ENCODE results near the gene GNB1L. TPM values are rescaled to one million over a fixed set of nuclear protein-coding genes. Genes with fewer than 3 reads are reported as not detected.

Gene GNB1L
- total RNA-seq, 1 experiment from 2014 or later = 12.2 TPM

DNA sequence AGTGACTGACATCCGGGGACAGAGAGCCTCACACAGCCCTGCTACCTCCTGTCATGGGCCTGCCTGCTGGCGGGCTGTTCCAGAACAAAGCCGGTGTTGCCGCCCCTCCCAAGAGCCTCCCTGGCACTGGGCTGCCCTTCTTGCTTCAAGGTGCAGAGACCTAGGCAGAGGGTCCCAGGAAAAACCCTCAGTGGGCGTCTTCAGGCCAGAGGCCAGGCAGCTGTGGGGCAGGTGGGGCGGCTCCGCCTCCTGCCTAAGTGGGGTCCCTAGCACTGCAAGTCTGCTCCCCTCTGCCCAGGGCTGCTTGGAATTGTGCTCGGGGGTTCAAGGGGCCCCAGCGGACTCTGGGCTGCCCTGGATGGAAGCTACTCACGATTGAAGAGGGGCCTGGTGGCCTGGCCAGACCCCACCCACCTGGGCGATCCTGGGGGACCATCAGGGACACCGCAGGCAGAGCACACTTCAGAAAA is 20.4 kb upstream of the GNB1L start:
- intact Hi-C loops (cut with micrococcal nuclease; ENCODE audit: unreplicated experiment) (no loop called here), in situ Hi-C loops (cut with HindIII; ENCODE audit: low pct_unique_long_range_greater_than_20kb, low sequenced_read_pairs) (no loop called here)
- Histone ChIP-seq H3K27ac (ENCODE audit: low read length) (peak overlapping the region; percentile 69), H3K4me3 (ENCODE audit: low read depth in 2 of 2, low read length in 2 of 2) (no peak overlapping the region), H3K4me1 (ENCODE audit: control insufficient read depth, insufficient read depth, low read length) (peaks cover 70% of the 10 kb centered on the region), H3K27me3 (ENCODE audit: control insufficient read depth, insufficient read depth, low read length) (no peaks in the 10 kb centered on the region), H3K36me3 (ENCODE audit: control insufficient read depth, insufficient read depth, low read length) (no peaks in the 10 kb centered on the region), H3K9me3 (ENCODE audit: control insufficient read depth, insufficient read depth, low read depth, low read length) (no peaks in the 10 kb centered on the region)
- DNase-seq (ENCODE audit: low read depth, low spot score) (no peak), ATAC-seq (no peak)
- BruUV-seq (replicated peaks) = no TSS peak
- POLR2A ChIA-PET = no interaction called here
- CTCF ChIA-PET = interaction anchor here (0.6 kb wide), 1 partner anchor 144 kb away, joined by 4 read pairs; no protein-coding TSS in a partner anchor
- TF ChIP-seq, protein P1, sequence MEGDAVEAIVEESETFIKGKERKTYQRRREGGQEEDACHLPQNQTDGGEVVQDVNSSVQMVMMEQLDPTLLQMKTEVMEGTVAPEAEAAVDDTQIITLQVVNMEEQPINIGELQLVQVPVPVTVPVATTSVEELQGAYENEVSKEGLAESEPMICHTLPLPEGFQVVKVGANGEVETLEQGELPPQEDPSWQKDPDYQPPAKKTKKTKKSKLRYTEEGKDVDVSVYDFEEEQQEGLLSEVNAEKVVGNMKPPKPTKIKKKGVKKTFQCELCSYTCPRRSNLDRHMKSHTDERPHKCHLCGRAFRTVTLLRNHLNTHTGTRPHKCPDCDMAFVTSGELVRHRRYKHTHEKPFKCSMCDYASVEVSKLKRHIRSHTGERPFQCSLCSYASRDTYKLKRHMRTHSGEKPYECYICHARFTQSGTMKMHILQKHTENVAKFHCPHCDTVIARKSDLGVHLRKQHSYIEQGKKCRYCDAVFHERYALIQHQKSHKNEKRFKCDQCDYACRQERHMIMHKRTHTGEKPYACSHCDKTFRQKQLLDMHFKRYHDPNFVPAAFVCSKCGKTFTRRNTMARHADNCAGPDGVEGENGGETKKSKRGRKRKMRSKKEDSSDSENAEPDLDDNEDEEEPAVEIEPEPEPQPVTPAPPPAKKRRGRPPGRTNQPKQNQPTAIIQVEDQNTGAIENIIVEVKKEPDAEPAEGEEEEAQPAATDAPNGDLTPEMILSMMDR (IDR thresholded peaks at IDR 0.05) = no peak
- TF ChIP-seq TCF7L2 (IDR thresholded peaks at IDR 0.05; ENCODE audit: low read depth, low read length) (no peak), SIN3A (IDR thresholded peaks at IDR 0.05; ENCODE audit: borderline replicate concordance, insufficient read depth, low read depth, low read length) (no peak), POLR2AphosphoS5 (IDR thresholded peaks at IDR 0.05; ENCODE audit: low read depth, low read length) (no peak)
- TF ChIP-seq, protein P2, sequence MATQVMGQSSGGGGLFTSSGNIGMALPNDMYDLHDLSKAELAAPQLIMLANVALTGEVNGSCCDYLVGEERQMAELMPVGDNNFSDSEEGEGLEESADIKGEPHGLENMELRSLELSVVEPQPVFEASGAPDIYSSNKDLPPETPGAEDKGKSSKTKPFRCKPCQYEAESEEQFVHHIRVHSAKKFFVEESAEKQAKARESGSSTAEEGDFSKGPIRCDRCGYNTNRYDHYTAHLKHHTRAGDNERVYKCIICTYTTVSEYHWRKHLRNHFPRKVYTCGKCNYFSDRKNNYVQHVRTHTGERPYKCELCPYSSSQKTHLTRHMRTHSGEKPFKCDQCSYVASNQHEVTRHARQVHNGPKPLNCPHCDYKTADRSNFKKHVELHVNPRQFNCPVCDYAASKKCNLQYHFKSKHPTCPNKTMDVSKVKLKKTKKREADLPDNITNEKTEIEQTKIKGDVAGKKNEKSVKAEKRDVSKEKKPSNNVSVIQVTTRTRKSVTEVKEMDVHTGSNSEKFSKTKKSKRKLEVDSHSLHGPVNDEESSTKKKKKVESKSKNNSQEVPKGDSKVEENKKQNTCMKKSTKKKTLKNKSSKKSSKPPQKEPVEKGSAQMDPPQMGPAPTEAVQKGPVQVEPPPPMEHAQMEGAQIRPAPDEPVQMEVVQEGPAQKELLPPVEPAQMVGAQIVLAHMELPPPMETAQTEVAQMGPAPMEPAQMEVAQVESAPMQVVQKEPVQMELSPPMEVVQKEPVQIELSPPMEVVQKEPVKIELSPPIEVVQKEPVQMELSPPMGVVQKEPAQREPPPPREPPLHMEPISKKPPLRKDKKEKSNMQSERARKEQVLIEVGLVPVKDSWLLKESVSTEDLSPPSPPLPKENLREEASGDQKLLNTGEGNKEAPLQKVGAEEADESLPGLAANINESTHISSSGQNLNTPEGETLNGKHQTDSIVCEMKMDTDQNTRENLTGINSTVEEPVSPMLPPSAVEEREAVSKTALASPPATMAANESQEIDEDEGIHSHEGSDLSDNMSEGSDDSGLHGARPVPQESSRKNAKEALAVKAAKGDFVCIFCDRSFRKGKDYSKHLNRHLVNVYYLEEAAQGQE (IDR thresholded peaks at IDR 0.05; ENCODE audit: insufficient read depth in 1 of 2, low read depth in 2 of 2, low read length in 1 of 2) = no peak

DNA sequence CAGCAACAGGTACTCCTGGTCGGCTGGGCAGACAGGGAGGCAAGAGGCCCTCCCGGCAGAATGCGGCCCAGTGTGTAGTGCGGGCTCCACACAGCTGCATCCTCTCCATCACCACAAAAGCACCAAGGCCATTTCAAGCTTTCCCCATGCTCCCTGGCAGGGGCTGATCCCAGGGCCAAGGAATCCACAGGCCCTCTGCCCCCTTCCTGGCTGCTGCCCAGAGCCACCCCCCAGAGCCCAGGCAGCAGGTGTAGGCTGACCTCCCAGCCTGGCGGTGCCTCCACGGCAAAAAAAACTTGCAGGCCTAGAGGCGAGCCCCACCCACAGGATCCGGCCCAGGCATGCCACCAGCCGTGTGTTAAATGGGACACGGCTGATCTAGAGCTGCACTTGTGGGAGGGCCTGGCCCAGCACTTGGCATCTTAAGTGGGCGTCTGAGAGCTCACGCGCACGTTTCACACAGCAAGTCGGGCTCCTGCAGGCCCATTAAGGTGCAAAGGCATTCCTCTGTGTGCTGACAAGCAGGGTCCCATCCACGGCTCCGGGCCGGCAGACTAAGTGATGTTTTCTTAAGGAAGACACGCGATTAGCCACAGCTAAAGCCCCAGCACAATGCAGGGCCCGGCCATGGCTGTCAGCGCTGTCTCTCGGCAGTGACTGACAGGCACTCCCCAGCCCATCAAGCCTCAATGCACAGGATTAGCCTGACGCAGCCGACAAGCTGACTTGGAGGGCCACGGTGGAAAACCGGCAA is 19.8 kb upstream of the GNB1L start:
- POLR2A ChIA-PET = no interaction called here
- no peak for ATAC-seq
- intact Hi-C loops (cut with micrococcal nuclease; ENCODE audit: unreplicated experiment) = no loop called here
- no TSS peak for BruUV-seq (replicated peaks)
- Histone ChIP-seq H3K27ac (ENCODE audit: low read length) (peak overlapping the region; percentile 69), H3K4me1 (ENCODE audit: control insufficient read depth, insufficient read depth, low read length) (peaks cover 65% of the 10 kb centered on the region), H3K27me3 (ENCODE audit: control insufficient read depth, insufficient read depth, low read length) (no peaks in the 10 kb centered on the region), H3K4me3 (ENCODE audit: low read depth in 2 of 2, low read length in 2 of 2) (no peak overlapping the region), H3K36me3 (ENCODE audit: control insufficient read depth, insufficient read depth, low read length) (no peaks in the 10 kb centered on the region), H3K9me3 (ENCODE audit: control insufficient read depth, insufficient read depth, low read depth, low read length) (no peaks in the 10 kb centered on the region)
- no peak for DNase-seq (ENCODE audit: low read depth, low spot score)
- in situ Hi-C loops (cut with HindIII; ENCODE audit: low pct_unique_long_range_greater_than_20kb, low sequenced_read_pairs) = no loop called here
- CTCF ChIA-PET = interaction anchor here (0.6 kb wide), 1 partner anchor 144 kb away, joined by 4 read pairs; no protein-coding TSS in a partner anchor
- TF ChIP-seq POLR2AphosphoS5 (IDR thresholded peaks at IDR 0.05; ENCODE audit: low read depth, low read length) = no peak
- no peak for TF ChIP-seq SIN3A (IDR thresholded peaks at IDR 0.05; ENCODE audit: borderline replicate concordance, insufficient read depth, low read depth, low read length)
- TF ChIP-seq, protein P2 (IDR thresholded peaks at IDR 0.05; ENCODE audit: insufficient read depth in 1 of 2, low read depth in 2 of 2, low read length in 1 of 2) = no peak
- TF ChIP-seq TCF7L2 (IDR thresholded peaks at IDR 0.05; ENCODE audit: low read depth, low read length) = no peak
- TF ChIP-seq, protein P1 (IDR thresholded peaks at IDR 0.05) = no peak

Measured in Panc1 (cell line).